HG03045 (cell line): ENCODE data around the gene ZCCHC2.

Experiments
- ATAC-seq: cut with Tn5 transposase; IDR thresholded peaks from one replicate; pipeline ENCODE4 v1.9.1; 2021; ENCODE audit warnings: mild to moderate bottlenecking, moderate library complexity; ENCODE audit not compliant: unreplicated experiment

ZCCHC2 gene

DNA sequence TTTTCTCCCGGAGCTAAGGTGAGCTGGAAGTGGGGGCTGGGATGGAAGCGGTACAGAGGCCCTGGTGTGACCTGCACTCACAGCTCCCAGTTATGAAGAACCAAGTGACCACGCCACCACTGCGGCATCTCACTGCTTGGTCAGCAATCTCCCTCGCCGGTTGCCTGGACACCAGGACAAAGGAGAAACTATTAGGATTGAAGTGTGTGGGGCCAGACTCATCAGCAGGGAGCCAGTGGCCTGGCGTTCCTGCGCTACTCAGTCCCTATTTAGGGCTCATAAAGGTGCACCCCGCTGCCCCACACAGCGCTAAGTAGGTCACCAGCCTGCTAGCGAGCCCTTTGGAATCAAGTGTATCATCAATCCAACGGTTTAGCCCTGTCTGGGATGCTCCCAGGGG lies 82.9 kb downstream of the ZCCHC2 start:
- ATAC-seq, result no peak

DNA sequence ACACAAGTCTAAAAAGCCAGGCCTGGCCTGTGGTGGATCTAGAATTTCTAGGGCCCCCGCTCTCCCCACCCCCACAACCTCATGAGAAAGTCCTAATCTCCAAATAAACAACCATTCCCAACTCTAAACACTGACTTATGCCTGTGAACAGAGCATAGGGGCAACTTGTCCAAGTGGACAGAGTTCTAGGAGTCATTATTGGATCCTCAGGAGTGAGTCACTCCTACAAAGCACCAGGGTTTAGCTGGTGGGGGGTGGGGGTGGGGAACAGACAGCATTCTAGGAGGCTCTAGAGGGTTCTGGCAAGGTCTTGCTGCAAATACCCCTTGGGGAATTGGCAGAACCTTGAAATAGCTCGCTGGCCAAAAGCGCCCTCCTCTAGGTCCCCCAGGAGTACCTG lies 83.3 kb downstream of the ZCCHC2 start:
- no peak for ATAC-seq

DNA sequence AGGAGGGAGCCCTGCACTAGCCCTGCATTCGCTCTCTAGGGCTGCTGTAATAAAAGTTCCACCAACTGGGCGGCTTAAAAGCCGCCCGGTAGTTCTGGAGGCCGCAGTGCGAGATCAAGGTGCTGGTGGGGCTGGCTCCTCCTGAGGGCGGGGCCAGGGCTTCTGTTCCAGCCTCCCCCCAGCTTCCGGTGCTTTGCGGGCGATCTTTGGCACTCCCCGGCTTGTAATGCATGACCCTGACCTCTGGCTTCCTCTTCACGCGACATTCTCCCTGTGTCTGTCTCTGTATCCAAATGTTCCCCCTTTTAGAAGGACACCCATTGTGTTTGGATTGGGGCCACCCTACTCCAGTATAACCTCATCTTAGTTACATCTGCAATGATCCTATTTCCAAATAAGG lies 84.5 kb downstream of the ZCCHC2 start:
- ATAC-seq, result no peak

DNA sequence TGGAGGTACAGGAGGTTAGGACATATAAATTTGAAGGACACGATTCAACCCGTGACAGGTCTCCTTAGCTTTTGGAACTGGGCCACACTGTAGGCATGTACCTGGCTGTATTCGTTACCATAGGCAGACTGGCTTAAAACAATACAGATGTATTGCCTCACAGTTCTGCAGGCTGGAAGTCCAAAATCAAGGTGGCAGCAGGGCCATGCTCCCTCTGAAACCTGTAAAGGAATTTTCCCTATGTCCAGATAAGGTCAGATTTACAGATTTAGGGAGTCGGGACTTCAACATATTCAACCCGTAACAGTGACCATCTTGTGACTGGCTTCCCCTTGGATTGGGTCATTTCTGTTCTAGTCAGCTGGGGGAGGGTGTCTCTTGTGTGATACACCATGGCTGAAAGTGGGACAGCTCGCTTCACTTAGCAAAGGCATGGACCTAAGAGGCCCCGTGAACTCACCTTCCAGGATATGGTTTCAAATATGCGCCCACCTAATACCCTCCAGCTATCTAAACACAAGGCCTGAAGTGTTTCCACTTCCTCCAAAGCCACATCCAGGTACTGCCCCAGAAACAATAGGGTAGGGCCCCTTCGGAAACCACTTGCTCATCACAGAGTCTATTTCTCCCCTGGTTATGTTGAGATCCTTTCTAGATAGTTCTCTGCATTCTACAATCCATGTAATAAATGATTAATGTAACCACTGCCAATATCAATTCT lies 85.0 kb downstream of the ZCCHC2 start:
- no peak for ATAC-seq

DNA sequence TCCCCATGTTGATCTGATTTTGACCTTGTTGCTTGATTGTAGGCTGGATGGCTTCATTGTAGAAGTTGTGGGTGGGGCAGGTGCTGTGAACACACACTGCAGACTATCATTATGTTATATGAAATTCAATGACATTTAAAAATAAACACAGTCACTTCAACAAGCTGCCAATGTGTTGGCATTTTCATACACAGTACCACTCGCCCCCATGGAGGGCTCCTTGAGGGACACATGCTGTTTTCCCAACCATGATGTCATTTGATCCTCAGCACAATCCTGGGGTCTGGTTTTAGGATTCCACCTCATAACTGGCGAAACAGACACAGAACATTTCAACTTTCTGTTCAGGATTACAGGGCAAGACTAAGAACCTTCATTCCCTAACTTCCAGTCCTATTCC lies 86.9 kb downstream of the ZCCHC2 start:
- ATAC-seq, result no peak

DNA sequence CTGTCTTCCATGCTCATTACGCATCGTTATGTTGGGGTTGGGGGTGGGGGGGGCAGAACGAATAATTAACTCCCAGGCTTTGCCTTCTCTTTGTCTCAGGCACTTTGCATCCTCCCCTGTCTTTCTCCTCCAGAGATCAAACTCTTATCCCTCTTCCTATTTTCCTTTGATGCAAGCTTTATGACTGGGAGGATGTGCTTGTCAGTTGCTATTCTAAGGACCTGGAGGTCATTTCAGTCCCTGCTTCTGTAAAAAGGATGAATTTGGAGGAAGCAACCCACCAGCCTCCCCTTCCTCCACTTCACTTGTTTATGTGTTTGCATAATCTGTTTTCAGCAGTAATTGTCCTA lies 87.5 kb downstream of the ZCCHC2 start:
- ATAC-seq, result no peak

DNA sequence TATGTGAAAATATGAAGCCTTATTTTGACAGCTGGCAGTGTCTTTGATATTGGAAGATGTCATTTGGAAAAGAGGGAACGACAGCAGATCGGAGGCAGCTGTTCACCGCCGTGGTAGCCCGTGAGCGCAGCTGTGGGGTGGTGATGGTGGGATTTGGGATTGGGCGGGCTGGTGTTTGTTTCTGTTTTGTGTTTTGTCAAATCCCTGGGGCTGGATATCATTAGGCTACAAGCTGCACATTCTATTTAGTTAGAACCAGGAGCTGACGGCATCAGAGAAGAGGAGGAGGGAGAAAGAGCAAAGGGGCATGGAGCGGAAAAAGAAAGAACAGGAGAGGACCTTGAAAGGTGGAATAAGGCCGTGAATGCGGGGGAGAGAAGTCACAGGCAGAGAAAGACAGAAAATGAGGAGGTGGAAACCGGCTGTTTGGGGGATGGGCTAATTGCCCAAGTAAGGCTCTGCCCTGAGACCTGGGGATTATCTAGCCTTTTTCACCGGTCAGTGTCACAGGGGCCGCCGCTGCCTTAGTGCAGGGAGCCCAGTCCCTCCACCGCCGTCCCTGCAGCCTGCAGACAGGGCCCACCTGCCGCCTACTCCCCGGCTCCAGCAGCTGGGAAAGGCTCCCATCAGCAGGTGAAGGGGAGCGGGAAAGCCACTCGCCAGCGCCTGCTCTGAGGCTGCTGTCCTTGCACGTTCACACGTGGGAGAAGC lies 88.0 kb downstream of the ZCCHC2 start:
- ATAC-seq, result no peak

DNA sequence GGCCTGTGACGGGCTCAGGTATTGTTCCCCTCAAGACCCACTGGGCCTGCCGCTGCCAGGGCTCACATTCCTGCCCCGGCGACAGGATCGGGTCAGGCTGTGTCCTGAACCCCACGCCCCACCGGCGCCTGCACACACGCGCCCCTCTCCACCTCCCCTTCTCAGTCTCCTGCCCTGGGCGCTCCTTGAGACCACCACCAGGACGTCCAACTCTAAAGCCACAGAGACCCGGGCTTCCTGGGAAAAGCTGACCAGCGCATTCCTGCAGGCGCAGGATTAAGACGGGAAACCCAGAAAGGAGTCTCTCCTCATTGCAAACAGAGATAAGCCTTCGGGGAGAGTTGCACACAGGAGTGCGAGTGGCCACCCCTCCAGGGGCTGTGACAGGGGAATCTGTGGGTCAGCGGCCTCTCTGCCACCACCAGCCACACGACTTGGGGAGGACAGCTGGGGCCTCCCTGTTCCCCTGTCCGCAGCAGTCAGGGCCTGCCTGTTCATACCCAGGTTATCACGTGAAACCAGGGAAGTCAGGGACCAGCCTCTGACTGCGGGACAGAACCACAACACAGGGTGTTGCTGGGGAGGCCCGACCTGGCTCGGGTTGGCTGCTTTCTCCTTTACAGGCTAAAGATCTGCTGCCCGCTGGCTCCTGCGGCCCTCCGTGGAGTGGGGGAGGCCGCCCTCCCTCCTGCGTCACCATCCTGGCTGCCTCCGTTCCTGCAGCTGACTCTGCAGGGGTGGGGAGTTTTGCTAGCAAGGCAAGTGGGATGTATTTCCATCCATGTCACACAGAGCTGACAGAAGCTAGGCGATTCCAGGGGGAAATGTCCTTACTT lies 88.8 kb downstream of the ZCCHC2 start:
- no peak for ATAC-seq

DNA sequence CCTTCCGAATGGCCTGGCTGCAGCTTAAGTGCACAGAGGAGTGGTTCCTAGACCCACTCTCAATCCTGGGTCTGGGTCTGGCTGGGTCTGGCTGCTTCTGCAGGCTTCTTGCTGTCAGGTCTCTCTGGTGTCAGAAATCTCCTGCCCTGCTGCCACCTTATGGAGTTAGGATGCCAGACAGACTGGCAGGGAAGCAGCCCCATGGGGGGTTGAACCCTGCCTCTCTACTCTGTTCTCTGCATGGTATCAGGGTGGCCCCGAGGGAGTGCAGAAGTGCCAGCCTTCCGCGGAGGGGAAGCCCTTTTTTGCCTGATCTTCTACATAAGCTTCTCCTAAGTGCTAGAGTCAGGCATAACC lies 89.4 kb downstream of the ZCCHC2 start:
- ATAC-seq, result no peak

DNA sequence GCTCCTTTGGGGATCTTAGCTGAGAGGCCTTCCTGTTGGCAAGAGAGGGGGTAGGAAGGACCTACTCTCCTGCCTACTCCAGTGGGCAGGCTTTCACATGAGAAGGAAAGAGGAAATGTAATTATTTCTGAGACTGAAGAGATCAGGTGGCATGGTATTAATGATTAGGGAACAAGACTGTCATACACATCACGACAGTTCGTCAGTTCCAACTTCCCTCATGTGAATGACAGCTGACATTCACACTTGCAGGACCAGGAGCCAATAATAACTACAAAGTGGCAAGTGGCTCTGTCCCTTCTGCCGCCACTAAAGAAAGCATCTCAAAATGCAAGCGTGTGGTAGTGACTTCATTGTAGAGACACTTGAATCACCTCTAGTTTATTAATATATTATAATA lies 90.0 kb downstream of the ZCCHC2 start:
- no peak for ATAC-seq

DNA sequence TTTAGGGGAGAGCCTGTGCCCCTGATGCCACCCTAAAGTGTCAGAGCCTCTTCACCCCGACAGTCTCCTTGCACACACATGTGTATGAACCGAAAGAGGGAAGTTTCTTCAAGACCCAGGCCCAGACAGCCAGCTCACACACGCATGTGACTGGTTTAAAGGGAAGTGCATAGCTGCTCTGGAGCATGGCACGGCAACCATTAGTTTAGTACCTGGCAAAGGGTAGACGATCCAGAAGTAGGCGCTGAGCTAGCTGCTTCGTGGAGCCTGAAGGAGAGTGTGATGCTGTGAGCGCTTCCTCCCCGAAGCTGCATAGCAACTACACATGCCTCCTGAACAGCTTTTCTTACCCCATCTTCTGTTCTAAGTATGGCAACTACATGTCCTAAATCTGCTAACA lies 91.7 kb downstream of the ZCCHC2 start:
- no peak for ATAC-seq

DNA sequence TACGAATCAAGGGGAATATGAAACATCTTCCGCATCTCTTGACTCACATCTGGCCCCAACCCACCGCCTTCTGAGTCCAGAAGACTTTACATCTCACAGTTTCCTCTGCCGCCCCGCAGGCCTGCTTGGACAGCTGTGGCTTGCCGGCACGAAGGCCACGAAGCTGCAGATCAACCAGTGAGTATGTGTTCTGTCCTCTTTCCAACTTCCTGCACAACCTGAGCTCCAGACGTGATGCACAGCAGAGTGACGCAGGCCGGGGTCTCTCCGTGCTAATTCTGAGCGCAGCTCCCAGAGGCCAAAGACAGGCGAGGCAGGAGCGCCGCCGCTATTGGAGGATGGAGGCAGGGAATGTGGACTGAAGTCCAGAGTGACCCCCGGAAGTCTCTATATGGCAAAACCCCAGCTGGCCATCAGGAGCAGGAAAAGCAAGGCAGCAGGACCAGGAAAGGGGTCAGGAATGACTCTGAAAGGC lies 93.5 kb downstream of the ZCCHC2 start:
- ATAC-seq, result no peak

DNA sequence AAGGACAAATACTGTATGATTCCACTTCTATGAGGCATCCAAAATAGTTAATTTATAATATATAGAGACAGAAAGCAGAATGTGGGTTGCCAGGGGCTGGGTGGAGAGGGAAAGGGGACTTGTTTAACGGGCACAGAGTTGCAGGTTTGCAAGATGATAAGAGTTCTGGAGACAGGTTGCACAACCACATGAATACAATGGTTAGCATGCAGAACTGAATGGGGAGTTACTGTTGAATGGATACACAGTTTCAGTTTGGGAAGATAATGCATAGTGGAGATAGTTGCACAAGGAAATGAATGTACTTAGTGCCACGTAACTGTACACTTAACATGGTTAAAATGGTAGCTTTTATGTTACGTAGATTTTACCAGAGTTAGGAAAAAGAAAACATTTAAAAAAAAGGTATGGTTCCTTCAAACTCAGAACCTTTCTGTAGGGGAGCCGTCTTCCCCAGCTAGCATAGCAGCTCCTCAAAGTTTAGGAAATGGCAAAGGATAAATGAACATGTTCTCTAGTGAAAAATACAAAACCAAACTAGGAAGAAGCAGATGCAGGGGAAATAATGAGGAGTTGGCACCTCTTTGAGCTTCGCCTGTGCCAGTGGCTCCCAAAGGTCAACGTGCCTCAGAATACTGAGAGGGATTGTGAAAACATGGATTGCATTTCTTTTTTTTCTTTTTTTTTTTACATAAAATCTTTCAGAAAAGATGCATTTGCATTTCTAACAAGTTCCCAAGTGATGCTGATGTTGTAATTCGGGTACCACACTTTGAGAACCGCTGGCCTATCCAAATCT lies 95.2 kb downstream of the ZCCHC2 start:
- no peak for ATAC-seq

DNA sequence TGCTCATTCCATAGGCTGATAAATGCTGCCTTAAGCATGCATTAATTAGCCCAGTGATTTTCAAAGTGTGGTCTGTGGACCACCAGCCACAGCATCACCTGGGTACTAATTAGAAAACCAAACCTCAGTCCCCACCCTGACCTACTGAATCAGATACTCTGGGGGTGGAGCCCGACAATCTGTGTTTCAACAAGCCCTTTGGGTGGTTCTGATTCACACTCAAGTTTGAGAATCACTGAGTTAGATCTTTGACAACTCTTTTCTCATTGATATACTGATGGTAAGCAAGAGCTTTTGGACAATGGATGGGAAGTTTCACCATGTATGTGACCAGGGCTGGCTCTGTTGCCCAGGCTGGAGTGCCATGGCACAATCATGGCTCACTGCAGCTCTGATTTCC lies 95.9 kb downstream of the ZCCHC2 start:
- no peak for ATAC-seq

DNA sequence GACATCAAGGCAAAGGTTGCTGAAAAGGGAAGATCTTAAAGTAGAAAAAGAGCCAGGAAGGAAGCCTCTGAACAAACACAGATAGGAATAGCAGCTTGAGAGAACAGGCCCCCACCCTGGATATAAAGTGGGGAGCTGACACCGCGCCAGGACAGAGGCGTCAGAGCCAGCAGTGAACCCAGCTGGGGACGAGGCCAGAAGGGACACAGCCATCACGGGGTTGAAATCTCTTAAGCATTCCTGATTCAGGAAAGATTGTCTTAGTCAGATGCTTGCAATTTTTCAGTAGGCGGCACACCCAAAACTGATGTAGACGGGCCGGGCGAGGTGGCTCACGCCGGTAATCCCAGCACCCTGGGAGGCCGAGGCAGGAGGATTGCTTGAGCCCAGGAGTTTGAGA lies 98.7 kb downstream of the ZCCHC2 start:
- ATAC-seq, result no peak

DNA sequence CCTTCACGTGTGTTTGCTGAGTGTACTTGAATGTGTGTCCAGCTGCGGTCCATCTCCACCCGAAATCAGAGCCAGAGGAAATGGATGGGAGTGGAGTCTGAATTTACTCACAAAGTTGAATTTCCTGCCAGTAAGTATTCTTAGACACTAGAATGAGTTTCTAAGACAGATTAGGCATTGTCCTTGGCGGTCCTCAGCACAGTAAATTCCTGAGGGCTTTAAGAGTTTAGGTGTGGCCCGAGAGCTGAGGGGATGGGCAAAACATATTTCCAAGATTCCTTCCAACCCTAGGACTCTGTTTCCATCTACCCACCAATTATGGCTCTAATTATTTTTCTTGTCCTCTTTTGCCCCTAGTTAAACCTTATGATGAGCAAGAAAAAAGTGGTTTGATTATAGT lies 102.2 kb downstream of the ZCCHC2 start:
- ATAC-seq, result no peak
